DND-41 (cell line): ENCODE results near the gene VWC2L.

Source experiments
- CTCF ChIP-seq: IDR thresholded peaks from 2 replicates; pipeline ENCODE4 v1.5.1; 2012; ENCODE audit warnings: borderline replicate concordance, low read length, moderate library complexity, mild to moderate bottlenecking; ENCODE audit not compliant: poor library complexity, severe bottlenecking; ENCODE audit errors: extremely low read depth
- EZH2 ChIP-seq: IDR thresholded peaks from 3 replicates; pipeline ENCODE4 v1.6.1; 2012; ENCODE audit warnings: borderline replicate concordance, low read depth, mild to moderate bottlenecking, moderate library complexity, low read length, inconsistent platforms; ENCODE audit not compliant: severe bottlenecking

- no peak for TF ChIP-seq CTCF
- no peak for TF ChIP-seq EZH2
Measured at GRCh38 chr2:214628091-214628490, 217.2 kb downstream of the VWC2L start.
